GM12891 (cell line): ENCODE measurements around the gene ANKMY1.

Experiments used
- DNase-seq: peaks from one replicate; pipeline ENCODE4 v3.0.0; 2011; ENCODE audit warnings: low spot score; ENCODE audit not compliant: insufficient read length
- FAIRE-seq: peaks from 2 replicates; lab custom pipeline; 2011; peaks lifted over from hg19 to GRCh38; lab: Jason Lieb, UNC
- PAX5 ChIP-seq: IDR thresholded peaks from 2 replicates; pipeline ENCODE4 v1.6.1; 2011; ENCODE audit warnings: low read length, moderate library complexity, mild to moderate bottlenecking; ENCODE audit not compliant: insufficient read depth, severe bottlenecking
- POLR2A ChIP-seq: IDR thresholded peaks from 2 replicates; pipeline ENCODE4 v1.6.1; 2011; ENCODE audit warnings: low read depth, low read length, control low read depth
- POLR2AphosphoS5 ChIP-seq: IDR thresholded peaks from 2 replicates; pipeline ENCODE4 v1.6.1; 2011; ENCODE audit warnings: low read depth, low read length, control low read depth
- POU2F2 ChIP-seq: IDR thresholded peaks from 2 replicates; pipeline ENCODE4 v1.6.1; 2011; ENCODE audit warnings: low read depth, mild to moderate bottlenecking, control low read depth, low read length, moderate library complexity
- SPI1 ChIP-seq: IDR thresholded peaks from 2 replicates; pipeline ENCODE4 v1.6.1; 2011; ENCODE audit warnings: low read depth, low read length, control low read depth
- TAF1 ChIP-seq: IDR thresholded peaks from 2 replicates; pipeline ENCODE4 v1.6.1; 2011; ENCODE audit warnings: low read depth, low read length, control low read depth

The ANKMY1 gene

GRCh38 chr2:240574386-240575100, 16.8 kb upstream of the ANKMY1 start:
- TF ChIP-seq POU2F2 (no peak), SPI1 (no peak), POLR2AphosphoS5 (no peak), PAX5 (no peak), TAF1 (no peak), POLR2A (no peak)
- FAIRE-seq: no peak

DNA sequence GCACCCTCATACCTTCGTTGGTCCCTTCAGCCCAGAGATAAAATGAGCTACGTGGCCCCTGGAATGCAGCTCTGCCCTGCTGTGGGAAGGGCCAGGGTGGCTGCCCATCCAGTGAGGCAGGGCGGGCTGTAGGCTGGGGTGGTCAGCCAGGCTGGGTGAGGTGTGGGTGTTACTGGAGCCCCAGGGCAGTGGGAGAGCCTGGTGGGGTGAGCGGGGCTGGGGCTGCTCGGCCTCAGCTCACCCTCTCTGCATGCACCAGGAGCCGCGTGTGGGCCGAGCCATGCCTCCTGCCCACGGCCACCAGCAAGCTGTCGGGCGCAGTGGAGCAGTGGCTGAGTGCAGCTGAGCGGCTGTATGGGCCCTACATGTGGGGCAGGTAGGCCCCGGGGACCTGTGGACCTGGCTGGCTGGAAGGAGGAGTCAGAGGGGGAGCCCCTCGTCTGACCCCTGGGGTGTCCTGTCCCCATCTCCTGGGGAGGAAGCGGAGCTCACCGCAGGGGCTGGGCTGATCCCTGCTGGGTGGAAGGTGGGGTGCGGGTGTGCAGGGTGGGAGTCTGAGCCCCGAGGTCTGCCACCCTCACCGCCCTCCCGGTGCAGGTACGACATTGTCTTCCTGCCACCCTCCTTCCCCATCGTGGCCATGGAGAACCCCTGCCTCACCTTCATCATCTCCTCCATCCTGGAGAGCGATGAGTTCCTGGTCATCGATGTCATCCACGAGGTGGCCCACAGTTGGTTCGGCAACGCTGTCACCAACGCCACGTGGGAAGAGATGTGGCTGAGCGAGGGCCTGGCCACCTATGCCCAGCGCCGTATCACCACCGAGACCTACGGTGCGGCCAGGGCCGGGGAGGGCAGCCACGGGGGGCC, 16.0 kb upstream of the ANKMY1 start:
- FAIRE-seq (no peak), DNase-seq (no peak)
- TF ChIP-seq POU2F2 (no peak), TAF1 (no peak), PAX5 (no peak), SPI1 (no peak), POLR2A (no peak), POLR2AphosphoS5 (no peak)

More at GRCh38 chr2:240574386-240575100, 16.8 kb upstream of the ANKMY1 start:
- no peak for DNase-seq

GRCh38 chr2:240573071-240573515, 15.3 kb upstream of the ANKMY1 start:
- FAIRE-seq (no peak), DNase-seq (no peak)
- TF ChIP-seq PAX5: no peak
- no peak for TF ChIP-seq POLR2A
- TF ChIP-seq POU2F2: no peak
- TF ChIP-seq POLR2AphosphoS5: no peak
- no peak for TF ChIP-seq SPI1
- TF ChIP-seq TAF1: no peak

GRCh38 chr2:240572141-240573031, 14.6 kb upstream of the ANKMY1 start:
- FAIRE-seq (no peak), DNase-seq (no peak)
- TF ChIP-seq POLR2AphosphoS5 (no peak), POU2F2 (no peak), SPI1 (no peak), PAX5 (no peak), POLR2A (no peak), TAF1 (no peak)

DNA sequence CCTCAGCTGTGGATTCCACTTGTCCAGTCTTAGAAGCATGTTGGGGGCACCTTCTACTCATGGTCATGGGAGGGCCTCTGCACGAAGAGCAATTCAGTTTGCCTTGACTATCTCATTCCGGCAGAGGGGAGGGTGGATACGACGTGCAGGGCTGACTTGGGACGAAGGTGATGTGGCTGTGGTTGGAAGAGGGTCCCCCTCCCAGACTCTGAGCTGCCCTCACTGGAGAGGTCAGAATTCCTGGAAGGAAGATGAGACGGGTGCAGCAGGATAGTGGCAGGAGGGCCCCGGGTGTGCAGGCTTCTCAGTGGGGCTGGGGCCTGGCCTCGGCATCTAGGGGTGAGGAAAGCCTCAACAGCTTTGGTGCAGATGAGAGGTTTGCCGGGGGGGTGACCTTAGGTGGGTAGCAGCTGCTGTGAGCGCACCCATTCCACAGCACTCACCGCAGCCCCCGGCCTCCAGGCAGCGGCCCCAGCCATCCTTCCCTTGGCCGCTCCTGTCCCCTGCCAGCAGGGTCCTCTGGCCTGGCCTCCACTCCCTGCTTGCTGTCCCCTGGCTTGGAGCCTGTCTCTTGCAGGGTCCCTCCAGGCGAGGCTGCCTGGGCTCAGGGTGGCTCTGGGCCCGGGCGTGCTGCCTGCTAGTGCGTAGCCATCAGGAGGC, 13.7 kb upstream of the ANKMY1 start:
- FAIRE-seq (no peak), DNase-seq (no peak)
- no peak for TF ChIP-seq TAF1
- no peak for TF ChIP-seq POLR2AphosphoS5
- no peak for TF ChIP-seq PAX5
- TF ChIP-seq POU2F2: no peak
- no peak for TF ChIP-seq SPI1
- TF ChIP-seq POLR2A: no peak

DNA sequence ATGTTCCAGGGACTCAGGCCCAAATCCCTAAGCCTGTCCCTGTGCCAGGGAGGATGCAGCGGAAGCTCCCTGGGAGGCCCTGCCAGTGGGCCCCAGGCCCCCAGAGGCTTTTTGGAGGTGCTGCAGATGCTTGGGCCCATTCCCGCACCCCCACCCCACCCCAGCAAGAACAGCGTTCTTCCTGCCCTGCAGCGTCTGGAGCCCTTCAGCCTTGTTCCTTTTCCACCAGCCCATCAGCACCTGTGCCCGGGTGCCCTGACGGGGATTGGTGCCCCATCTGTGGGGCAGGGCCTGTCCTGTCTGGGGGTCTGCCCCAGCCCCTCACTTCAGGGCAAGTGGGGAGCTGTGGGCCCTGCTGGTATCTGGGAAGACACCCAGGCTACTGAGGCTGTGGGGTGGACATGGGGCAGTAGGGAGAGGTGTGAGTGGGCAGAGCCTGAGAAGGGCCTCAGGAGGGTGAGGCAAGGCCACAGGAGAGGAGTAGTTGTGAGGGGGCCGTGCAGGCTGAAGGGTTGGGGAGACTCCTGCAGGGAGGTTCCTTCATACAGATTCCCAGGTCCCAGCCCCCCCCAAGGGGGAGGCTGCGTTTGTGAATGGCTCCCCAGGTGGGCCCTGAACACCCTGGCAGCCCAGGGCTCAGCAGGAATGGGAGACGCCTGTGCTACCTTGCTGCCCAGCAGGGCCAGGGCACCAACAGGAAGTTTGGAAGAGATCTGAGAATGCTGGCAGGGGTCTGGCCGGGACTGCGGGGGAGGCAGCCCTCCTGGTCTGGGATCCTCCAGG, 12.9 kb upstream of the ANKMY1 start:
- FAIRE-seq: no peak
- TF ChIP-seq TAF1: no peak
- no peak for TF ChIP-seq POLR2AphosphoS5
- no peak for TF ChIP-seq POU2F2
- TF ChIP-seq POLR2A: no peak
- no peak for TF ChIP-seq SPI1
- TF ChIP-seq PAX5: no peak
- DNase-seq: no peak

DNA sequence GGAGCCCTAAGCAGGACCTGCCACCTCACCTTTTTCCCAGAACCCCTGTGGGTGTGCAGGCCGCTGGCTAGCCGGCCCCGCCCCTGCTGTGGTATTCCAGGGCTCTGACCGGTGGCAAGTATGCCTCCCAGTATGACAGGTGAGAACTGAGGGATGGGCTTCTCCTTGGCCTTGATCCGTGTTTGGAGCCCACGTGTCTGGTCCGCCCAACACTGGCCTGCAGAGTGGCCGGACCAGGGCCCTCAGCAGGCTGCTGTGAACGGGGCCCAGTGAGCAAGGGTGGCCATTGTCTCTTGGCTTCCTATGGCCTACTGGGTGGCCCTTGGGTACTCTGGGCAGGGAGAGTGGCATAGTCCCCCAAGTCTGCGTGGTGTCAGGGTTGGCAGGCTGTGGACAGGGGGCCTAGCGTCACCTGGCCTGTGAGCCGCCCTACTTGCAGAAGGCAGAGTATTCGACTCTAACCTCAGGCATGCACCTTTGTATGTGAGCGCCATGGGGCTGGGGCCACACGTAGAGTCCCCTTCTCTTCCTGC, 12.3 kb upstream of the ANKMY1 start:
- FAIRE-seq: no peak
- no peak for DNase-seq
- TF ChIP-seq POLR2A (no peak), TAF1 (no peak), SPI1 (no peak), POLR2AphosphoS5 (no peak), PAX5 (no peak), POU2F2 (no peak)
